H54 (cell line): Measurements from ENCODE around the gene HNRNPD.
"Not testable (repeated sequence)": the region's sequence is repeated elsewhere in the genome, so short reads cannot be mapped to it uniquely, and the experiment has no call there.

Source experiments
- DNase-seq: peaks from one replicate; pipeline ENCODE4 v3.0.0; 2011; ENCODE audit warnings: low spot score, mixed read lengths; ENCODE audit not compliant: insufficient read length
- FAIRE-seq: peaks from 3 replicates; lab custom pipeline; 2011; peaks lifted over from hg19 to GRCh38; lab: Jason Lieb, UNC
- POLR2A ChIP-seq: IDR thresholded peaks from 2 replicates; pipeline ENCODE4 v1.6.1; 2011; ENCODE audit warnings: low read depth, mild to moderate bottlenecking, low read length

The HNRNPD gene

DNA sequence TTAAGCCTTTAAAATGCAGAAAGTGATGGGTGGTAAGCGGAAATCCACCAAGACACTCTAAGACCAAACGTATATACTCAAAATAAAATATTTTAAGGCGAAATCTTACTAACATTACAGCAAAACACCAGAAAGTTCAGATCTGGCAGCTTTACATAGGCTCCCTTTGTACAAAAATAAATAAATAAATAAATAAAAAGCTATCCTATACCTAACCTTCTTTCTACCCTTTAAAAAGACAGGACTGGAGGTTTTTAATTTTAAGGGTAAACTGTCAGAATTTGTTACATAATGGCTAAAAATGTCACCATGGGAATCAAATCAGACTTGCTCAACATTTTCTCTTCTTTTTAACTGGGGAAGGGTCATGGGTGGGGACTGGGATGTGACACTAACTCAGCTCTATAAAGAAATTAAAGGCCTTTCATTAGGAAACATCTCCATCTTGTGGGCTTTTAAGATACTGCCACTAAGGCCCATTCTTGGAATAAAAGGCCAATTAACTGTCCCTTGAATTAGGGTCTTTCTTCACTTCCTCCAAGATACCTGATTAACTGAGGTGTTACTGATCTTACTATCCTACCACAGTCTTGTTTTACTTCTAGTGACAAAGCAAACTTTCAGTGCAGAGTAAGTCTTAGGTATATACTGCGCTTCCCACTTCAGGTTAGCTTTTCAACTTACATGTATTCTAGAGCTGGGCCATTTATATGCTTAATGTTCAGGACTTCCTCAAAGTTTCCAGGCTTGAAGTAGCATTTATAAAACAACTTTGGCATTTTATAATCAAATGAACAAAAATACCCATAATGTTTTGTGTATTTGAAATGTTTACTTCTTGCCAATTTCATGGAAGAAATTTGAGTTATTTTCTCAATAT is 13.3 kb downstream of the HNRNPD start:
- FAIRE-seq: peak; percentile 27
- no peak for DNase-seq
- no peak for TF ChIP-seq POLR2A

DNA sequence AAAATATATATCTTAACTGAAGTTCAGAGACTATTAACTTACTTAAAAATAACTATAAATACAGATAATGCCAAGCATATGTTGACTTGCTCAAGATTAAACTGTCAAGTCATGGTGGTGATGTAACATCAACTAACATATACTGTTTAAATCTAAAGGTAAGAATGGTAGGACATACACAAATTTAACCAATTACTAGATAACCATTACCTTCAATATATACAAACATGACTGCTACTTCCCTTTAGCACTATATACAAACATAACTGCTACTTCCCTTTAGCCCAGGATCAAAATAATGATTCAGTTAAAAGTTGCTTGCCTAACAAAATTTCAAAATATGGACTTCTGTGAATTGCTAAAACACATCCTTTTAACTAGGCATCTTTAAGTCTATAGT is 14.9 kb downstream of the HNRNPD start:
- TF ChIP-seq POLR2A: no peak
- DNase-seq (no peak), FAIRE-seq (no peak)

- no peak for FAIRE-seq
- TF ChIP-seq POLR2A: no peak
- DNase-seq: no peak
These were observed 16.2 kb downstream of the HNRNPD start for GRCh38 chr4:82357640-82358039.

- TF ChIP-seq POLR2A: no peak
- no peak for DNase-seq
- no peak for FAIRE-seq
These were observed 19.0 kb downstream of the HNRNPD start for GRCh38 chr4:82354788-82355187.

DNA sequence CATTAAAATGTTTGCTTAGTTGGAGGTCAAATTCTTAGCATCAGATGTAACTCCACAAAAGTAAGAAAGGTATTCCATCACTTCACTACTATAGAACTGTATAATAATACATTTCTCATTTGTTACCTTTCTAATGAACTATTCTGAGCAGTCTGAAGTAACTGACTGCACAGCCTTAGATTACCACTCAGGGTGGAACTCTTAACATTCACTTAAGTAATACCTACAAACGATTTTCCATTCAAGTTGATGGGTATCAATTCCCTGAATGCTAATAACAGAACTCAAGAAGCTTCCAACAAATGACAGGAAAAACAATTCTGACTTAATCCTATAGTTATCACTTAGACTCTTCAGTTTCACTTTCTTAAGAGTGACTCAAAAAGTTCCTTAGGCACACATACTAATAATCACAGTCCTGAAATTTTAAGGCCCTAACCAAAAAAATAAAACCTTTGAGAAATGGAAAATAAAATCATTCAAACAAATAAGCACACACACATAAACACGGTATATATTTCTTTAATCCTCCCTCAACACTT is 20.9 kb downstream of the HNRNPD start:
- no peak for TF ChIP-seq POLR2A
- DNase-seq: no peak
- FAIRE-seq: no peak

DNA sequence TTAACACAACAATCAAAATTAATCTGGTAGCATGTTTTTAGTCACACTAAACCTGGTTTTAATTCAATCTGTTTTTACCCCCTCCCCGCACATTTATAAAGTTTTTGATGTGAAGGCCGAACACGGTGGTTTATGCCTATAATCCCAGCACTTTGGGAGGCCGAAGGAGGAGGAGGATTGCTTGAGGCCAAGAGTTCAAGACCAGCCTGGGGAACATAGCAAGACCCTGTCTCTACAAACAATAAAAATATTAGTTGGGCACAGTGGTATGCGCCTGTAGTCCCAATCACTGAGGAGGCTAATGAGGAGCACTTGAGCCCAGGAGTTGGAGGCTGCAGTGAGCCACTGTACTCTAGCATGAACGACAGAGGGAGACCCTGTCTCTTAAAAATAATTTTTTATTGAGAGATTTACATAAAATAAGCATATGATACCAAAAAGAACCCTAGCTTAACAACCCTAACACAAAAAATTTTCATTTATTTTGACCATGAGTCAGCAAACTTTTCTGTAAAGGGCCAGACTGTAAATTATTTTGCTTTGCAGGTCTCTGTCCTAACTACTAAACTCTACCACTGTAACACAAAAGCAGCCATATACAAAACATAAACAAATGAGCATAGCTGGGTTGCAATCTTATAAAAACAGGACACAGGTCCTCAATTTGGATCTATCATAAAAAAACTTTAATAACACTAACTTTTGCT is 21.5 kb downstream of the HNRNPD start:
- FAIRE-seq (no peak), DNase-seq (no peak)
- no peak for TF ChIP-seq POLR2A

DNA sequence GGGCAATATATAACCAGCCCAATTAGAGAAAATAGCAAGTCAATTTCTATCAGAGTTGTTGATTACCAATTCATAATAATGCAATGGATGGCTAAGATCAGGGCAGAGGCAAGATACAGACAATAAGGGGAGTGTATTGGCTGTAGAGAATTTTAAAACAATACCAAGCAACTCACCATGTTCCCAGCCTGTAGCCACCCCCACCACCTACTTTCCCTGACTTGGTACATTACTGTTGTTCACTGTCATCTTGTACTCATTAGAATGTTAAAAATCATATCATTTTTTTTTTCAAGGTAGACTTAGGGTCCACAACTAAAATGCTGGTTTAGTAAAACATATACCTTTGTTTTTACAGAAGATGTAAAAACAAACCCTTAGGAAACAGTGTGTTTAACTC is 27.7 kb downstream of the HNRNPD start:
- FAIRE-seq (no peak), DNase-seq (no peak)
- no peak for TF ChIP-seq POLR2A

DNA sequence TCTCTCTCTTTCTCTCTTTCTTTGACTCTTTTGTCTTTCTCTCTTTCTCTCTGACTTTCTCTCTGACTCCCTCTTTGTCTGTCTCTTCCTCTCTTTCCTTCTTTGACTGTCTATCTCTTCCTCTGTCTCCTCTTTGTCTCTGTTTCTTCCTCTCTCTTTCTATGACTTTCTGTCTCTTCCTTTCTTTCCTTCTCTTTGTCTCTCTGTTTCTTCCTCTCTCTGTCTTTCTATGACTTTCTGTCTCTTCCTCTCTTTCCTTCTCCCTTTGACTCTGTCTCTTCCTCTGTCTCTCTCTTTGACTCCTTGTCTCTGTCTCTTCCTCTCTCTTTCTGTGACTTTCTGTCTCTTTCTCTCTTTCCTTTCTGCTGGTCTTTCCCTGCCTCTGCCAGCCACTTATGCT is 38.7 kb downstream of the HNRNPD start:
- TF ChIP-seq POLR2A: no peak
- DNase-seq (no peak), FAIRE-seq (no peak)

DNA sequence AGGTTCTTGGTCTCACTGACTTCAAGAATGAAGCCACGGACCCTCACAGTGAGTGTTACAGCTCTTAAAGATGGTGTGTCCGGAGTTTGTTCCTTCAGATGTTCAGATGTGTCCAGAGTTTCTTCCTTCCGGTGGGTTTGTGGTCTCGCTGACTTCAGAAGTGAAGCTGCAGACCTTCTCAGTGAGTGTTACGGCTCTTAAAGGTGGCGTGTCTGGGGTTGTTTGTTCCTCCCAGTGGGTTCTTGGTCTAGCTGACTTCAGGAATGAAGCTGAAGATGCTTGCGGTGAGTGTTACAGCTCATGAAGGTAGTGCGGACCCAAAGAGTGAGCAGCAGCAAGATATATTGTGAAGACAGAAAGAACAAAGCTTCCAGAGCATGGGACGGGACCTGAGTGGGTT is 40.1 kb downstream of the HNRNPD start:
- not testable (repeated sequence) for FAIRE-seq, DNase-seq

- DNase-seq: no peak
- no peak for FAIRE-seq
- TF ChIP-seq POLR2A: no peak
These were observed 42.0 kb downstream of the HNRNPD start for GRCh38 chr4:82331814-82332213.

DNA sequence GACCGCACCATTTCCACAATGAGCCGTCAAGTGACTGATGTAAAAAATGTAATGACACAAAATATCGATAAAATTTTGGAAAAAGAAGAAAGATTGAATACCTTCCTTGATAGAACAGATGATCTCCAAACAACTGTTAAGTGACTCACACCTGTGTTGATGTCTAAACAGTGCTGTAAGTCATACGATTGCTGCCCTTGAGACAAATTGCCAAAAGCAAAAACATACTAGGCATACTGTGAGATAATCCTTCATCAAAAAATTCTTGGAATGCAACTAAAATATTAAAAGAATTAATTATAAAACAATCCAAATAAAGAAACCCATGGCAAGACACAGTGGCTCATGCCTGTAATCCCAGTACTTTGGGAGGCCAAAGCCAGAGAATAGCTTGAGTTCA is 53.4 kb downstream of the HNRNPD start:
- FAIRE-seq (no peak), DNase-seq (no peak)
- TF ChIP-seq POLR2A: no peak

DNA sequence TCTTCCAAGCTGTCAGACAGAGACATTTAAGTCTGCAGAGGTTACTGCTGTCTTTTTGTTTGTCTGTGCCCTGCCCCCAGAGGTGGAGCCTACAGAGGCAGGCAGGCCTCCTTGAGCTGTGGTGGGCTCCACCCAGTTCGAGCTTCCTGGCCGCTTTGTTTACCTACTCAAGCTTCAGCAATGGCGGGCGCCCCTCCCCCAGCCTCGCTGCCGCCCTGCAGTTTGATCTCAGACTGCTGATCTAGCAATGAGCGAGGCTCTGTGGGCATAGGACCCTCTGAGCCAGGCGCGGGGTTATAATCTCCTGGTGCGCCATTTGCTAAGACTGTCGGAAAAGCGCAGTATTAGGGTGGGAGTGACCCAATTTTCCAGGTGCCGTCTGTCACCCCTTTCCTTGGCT is 70.7 kb downstream of the HNRNPD start:
- not testable (repeated sequence) for DNase-seq, FAIRE-seq
